ENCODE data around the gene RTKN2. TPM values are rescaled to one million over a fixed set of nuclear protein-coding genes. Genes with fewer than 3 reads are reported as not detected.

The RTKN2 gene
- total RNA-seq, 2 donors from 2014 or later: 2.1 to 3.6 TPM

DNA sequence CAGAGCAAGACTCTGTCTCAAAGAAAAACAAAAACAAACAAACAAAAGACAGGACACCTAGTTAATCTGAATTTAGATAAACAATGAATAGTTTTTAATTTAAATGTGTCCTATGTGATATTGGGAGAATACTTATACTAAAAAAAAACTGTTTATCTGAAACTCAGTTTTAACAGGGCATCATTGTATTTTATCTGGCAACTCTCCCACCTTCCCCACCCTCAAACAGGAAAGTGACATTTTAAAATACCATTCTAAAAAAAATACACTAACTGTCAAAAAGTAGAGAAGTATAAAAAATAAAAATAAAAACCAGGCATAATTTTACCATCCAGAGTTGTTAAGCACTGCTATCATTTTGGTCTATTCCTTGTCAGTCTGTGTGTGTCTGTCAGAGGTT lies 119.0 kb downstream of the RTKN2 start:
- no peak overlapping the region for H3K27ac ChIP-seq
- H3K36me3 ChIP-seq: no peaks in the 10 kb centered on the region
- no peak for DNase-seq (ENCODE audit: low spot score)
- intact Hi-C loops (cut with DNase I): no loop called here
- TF ChIP-seq POLR2A (IDR thresholded peaks at IDR 0.05): no peak
- TF ChIP-seq POLR2AphosphoS5 (IDR thresholded peaks at IDR 0.05): no peak
- TF ChIP-seq, protein P1, sequence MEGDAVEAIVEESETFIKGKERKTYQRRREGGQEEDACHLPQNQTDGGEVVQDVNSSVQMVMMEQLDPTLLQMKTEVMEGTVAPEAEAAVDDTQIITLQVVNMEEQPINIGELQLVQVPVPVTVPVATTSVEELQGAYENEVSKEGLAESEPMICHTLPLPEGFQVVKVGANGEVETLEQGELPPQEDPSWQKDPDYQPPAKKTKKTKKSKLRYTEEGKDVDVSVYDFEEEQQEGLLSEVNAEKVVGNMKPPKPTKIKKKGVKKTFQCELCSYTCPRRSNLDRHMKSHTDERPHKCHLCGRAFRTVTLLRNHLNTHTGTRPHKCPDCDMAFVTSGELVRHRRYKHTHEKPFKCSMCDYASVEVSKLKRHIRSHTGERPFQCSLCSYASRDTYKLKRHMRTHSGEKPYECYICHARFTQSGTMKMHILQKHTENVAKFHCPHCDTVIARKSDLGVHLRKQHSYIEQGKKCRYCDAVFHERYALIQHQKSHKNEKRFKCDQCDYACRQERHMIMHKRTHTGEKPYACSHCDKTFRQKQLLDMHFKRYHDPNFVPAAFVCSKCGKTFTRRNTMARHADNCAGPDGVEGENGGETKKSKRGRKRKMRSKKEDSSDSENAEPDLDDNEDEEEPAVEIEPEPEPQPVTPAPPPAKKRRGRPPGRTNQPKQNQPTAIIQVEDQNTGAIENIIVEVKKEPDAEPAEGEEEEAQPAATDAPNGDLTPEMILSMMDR (IDR thresholded peaks at IDR 0.05): no peak
- H3K27me3 ChIP-seq (replicated peaks; ENCODE audit: insufficient read depth): no peaks in the 10 kb centered on the region
- H3K4me1 ChIP-seq (replicated peaks): no peaks in the 10 kb centered on the region
- no peaks in the 10 kb centered on the region for H3K9me3 ChIP-seq
- no peak overlapping the region for H3K4me3 ChIP-seq

DNA sequence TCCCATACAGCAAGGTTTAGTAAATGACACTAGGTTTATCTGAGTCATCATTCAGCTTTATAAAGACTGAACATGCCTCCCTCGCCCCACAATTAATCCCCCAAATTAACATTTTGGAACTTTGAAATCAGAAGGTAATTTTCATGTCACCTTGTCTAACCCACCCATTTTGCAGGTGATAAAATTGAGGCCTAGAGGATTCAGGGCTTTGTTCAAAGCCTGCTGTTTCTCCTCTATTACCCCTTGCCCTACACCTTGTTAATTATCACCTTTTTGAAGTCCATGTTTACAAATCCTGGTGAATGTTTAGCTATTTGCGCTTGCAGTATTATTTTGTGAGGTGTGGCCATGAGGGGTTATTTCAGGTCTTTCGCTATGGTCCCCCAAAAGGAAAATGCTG lies 120.5 kb downstream of the RTKN2 start:
- H3K36me3 ChIP-seq: no peaks in the 10 kb centered on the region
- no peak overlapping the region for H3K4me3 ChIP-seq
- no peak overlapping the region for H3K27ac ChIP-seq
- DNase-seq (ENCODE audit: low spot score): no peak
- H3K27me3 ChIP-seq (replicated peaks; ENCODE audit: insufficient read depth): no peaks in the 10 kb centered on the region
- H3K4me1 ChIP-seq (replicated peaks): no peaks in the 10 kb centered on the region
- WGBS: 96% methylated on average over 3 of the region's 3 CpGs
- no peaks in the 10 kb centered on the region for H3K9me3 ChIP-seq
- TF ChIP-seq, protein P1 (IDR thresholded peaks at IDR 0.05): no peak
- no peak for TF ChIP-seq POLR2A (IDR thresholded peaks at IDR 0.05)
- TF ChIP-seq POLR2AphosphoS5 (IDR thresholded peaks at IDR 0.05): no peak
- intact Hi-C loops (cut with DNase I): no loop called here

DNA sequence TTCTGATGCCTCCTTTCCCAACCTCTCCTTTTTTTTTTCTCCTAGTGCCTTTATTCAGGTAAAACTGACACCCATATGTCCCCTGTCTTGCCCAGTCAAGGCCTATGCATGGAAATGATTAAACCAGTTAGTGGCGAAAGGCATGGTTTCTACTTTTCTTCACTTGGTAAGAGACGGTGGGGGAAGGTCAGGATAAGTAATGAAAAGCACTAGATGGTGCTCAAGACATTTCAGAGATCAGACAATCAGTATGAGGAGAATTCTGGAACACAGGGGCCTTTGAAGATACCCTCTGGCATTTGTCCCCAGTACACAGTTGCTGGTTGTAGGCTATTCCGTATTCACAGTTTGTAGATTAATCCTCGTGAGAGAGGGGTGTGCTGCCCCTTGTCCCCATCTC lies 121.2 kb downstream of the RTKN2 start:
- WGBS: 95% methylated on average over 4 of the region's 4 CpGs
- no peak for DNase-seq (ENCODE audit: low spot score)
- no peaks in the 10 kb centered on the region for H3K9me3 ChIP-seq
- H3K27me3 ChIP-seq (replicated peaks; ENCODE audit: insufficient read depth): no peaks in the 10 kb centered on the region
- TF ChIP-seq POLR2AphosphoS5 (IDR thresholded peaks at IDR 0.05) (no peak), POLR2A (IDR thresholded peaks at IDR 0.05) (no peak)
- TF ChIP-seq, protein P1 (IDR thresholded peaks at IDR 0.05): no peak
- H3K36me3 ChIP-seq: no peaks in the 10 kb centered on the region
- no peak overlapping the region for H3K4me3 ChIP-seq
- intact Hi-C loops (cut with DNase I): no loop called here
- H3K4me1 ChIP-seq (replicated peaks): no peaks in the 10 kb centered on the region
- H3K27ac ChIP-seq: no peak overlapping the region

DNA sequence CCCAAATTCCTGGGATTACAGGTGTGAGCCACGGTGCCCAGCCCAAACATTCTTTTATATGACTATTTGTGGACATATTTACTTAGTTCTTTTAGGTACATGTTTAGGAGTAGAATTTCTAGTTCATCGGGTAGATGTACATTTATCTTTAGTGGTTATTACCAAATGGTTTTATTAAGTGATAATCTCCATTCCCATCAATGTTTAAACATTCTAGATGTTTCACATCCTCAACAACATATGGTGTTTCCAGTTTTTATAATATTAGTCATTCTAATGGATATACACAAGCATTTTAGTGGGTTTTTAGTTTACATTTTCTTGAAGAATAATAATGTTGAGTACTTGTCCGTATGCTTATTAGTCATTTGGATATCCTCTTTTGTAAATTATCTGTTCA lies 131.7 kb downstream of the RTKN2 start:
- WGBS: 35% methylated on average over 3 of the region's 3 CpGs
- intact Hi-C loops (cut with DNase I): no loop called here
- Histone ChIP-seq H3K27ac (no peak overlapping the region), H3K9me3 (no peaks in the 10 kb centered on the region), H3K4me1 (replicated peaks) (no peaks in the 10 kb centered on the region), H3K4me3 (no peak overlapping the region), H3K27me3 (replicated peaks; ENCODE audit: insufficient read depth) (no peaks in the 10 kb centered on the region), H3K36me3 (no peaks in the 10 kb centered on the region)
- no peak for DNase-seq (ENCODE audit: low spot score)
- TF ChIP-seq POLR2AphosphoS5 (IDR thresholded peaks at IDR 0.05) (no peak), POLR2A (IDR thresholded peaks at IDR 0.05) (no peak)
- TF ChIP-seq, protein P1 (IDR thresholded peaks at IDR 0.05): no peak

DNA sequence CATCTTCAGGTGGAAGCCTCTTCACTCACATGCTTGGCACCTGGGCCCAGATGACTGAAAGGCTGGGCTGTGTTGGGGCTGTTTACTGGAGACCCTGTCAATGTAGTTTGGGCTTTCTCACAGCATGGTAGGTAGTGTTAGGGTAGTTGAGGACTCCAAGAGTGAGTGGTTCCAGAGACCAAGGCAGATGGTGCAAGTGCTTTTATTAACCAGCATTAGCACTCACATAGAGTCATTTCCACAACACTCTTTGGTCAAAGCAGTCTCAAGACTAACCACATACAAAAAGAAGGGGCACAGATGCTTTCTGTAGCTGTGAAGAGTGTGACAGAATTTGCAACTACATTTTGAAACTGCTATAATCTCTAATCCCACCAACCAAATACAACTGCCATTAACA lies 135.0 kb downstream of the RTKN2 start:
- H3K27ac ChIP-seq: no peak overlapping the region
- H3K27me3 ChIP-seq (replicated peaks; ENCODE audit: insufficient read depth): no peaks in the 10 kb centered on the region
- DNase-seq (ENCODE audit: low spot score): no peak
- H3K36me3 ChIP-seq: no peaks in the 10 kb centered on the region
- no peak for TF ChIP-seq POLR2AphosphoS5 (IDR thresholded peaks at IDR 0.05)
- no peak for TF ChIP-seq POLR2A (IDR thresholded peaks at IDR 0.05)
- TF ChIP-seq, protein P1 (IDR thresholded peaks at IDR 0.05): no peak
- H3K9me3 ChIP-seq: no peaks in the 10 kb centered on the region
- H3K4me3 ChIP-seq: no peak overlapping the region
- no peaks in the 10 kb centered on the region for H3K4me1 ChIP-seq (replicated peaks)
- intact Hi-C loops (cut with DNase I): no loop called here

Other genes starting within 250 kb of the RTKN2 start
- 1 to 10 TPM in 1 of 2 donors, under 1 TPM in 1; 0.55 to 3.5 TPM for gene ZNF365, start 105.5 kb upstream of the RTKN2 start, total RNA-seq